Keratinocyte (primary cell): ENCODE results near the gene RPL32.

Source experiments
- EZH2 ChIP-seq: IDR thresholded peaks from one replicate; pipeline ENCODE4 v1.6.1; 2012; ENCODE audit warnings: inconsistent platforms, mild to moderate bottlenecking, low read length, moderate library complexity
- TF ChIP-seq, protein P1 (sequence below), 3 experiments: IDR thresholded peaks in 1 of 3; conservative IDR thresholded peaks in 1 of 3; optimal IDR thresholded peaks in 1 of 3; 2 replicates in 2 of 3; 3 replicates in 1 of 3; pipeline versions ENCODE3 to v1.5.1; 2011; ENCODE audit warnings: low read length in 3 of 3, mild to moderate bottlenecking in 3 of 3, moderate library complexity in 2 of 3, control low read depth in 1 of 3, inconsistent platforms in 1 of 3; ENCODE audit not compliant: insufficient read depth in 2 of 3; ENCODE audit errors: extremely low read depth in 1 of 3

DNA sequence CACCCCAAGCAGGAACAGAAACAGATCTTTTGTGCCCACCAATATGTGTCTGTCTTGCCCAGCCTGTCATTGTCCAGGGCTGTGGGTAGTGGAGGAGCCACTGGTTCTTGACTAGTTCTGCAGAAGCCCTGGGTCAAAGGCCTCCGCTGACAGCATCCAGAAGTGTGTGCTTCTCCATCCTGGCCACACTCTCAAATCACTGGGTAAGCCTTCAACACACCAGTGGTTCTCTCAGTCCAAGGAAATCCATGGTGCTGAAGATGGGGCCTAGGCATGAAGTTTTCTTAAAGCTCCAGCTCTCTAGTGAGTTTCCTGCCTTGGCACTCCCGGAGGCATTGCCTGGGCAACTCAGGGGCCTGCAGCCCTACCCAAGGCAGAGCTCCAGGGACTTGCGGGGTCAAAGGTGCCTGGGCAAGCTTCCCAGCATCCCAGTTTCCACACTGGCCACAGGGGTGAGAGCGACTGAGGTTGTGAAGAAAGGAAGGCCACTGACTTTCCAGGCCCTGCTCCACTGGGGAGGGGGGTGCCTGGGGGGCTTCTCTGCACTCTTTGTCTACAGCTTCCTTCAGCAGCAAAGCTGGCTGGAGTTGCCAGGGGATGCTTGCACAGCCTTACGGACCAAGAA lies 37.9 kb upstream of the RPL32 start:
- TF ChIP-seq, protein P1, sequence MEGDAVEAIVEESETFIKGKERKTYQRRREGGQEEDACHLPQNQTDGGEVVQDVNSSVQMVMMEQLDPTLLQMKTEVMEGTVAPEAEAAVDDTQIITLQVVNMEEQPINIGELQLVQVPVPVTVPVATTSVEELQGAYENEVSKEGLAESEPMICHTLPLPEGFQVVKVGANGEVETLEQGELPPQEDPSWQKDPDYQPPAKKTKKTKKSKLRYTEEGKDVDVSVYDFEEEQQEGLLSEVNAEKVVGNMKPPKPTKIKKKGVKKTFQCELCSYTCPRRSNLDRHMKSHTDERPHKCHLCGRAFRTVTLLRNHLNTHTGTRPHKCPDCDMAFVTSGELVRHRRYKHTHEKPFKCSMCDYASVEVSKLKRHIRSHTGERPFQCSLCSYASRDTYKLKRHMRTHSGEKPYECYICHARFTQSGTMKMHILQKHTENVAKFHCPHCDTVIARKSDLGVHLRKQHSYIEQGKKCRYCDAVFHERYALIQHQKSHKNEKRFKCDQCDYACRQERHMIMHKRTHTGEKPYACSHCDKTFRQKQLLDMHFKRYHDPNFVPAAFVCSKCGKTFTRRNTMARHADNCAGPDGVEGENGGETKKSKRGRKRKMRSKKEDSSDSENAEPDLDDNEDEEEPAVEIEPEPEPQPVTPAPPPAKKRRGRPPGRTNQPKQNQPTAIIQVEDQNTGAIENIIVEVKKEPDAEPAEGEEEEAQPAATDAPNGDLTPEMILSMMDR (optimal IDR thresholded peaks at IDR 0.05 in 1 of 3, IDR thresholded peaks at IDR 0.05 in 1 of 3, conservative IDR thresholded peaks at IDR 0.05 in 1 of 3; ENCODE audit: extremely low read depth in 1 of 3, insufficient read depth in 2 of 3, low read length in 3 of 3), result no peak
- no peak for TF ChIP-seq EZH2
